Activated CD8-positive, alpha-beta memory T cell treated with anti-CD3 and anti-CD28 coated beads, Interleukin-2, amount 50 U/mL, for 24 hours (primary cell): ENCODE measurements around the gene NGEF.
A peak's percentile ranks its signal among the peaks of the same experiment; 100 is the strongest.
"Not testable (repeated sequence)": the region's sequence is repeated elsewhere in the genome, so short reads cannot be mapped to it uniquely, and the experiment has no call there.

ENCODE experiments used
- DNase-seq: peaks from one replicate; pipeline ENCODE4 v3.0.0-alpha.2; 2020; ENCODE audit errors: extremely low read depth

Gene NGEF

GRCh38 chr2:232927793-232928550 is 85.1 kb downstream of the NGEF start:
- DNase-seq, result no peak

GRCh38 chr2:232927032-232927792 is 85.8 kb downstream of the NGEF start:
- DNase-seq, result no peak

- no peak for DNase-seq
Measured at GRCh38 chr2:232926431-232926939, 86.6 kb downstream of the NGEF start.

- DNase-seq, result no peak
Measured at GRCh38 chr2:232925821-232926156, 87.3 kb downstream of the NGEF start.

- no peak for DNase-seq
Measured at GRCh38 chr2:232925153-232925820, 87.8 kb downstream of the NGEF start.

GRCh38 chr2:232924433-232924832 is 88.6 kb downstream of the NGEF start:
- no peak for DNase-seq

GRCh38 chr2:232920760-232921159 is 92.3 kb downstream of the NGEF start:
- no peak for DNase-seq

GRCh38 chr2:232920055-232920454 is 93.0 kb downstream of the NGEF start:
- DNase-seq, result no peak

- no peak for DNase-seq
Measured at GRCh38 chr2:232919141-232919540, 93.9 kb downstream of the NGEF start.

- DNase-seq, result no peak
Measured at GRCh38 chr2:232913903-232914302, 99.2 kb downstream of the NGEF start.

GRCh38 chr2:232911712-232912277 is 101.3 kb downstream of the NGEF start:
- no peak for DNase-seq

- no peak for DNase-seq
Measured at GRCh38 chr2:232910376-232910775, 102.7 kb downstream of the NGEF start.

- DNase-seq, result no peak
Measured at GRCh38 chr2:232908695-232909094, 104.4 kb downstream of the NGEF start.

GRCh38 chr2:232907718-232908085 is 105.4 kb downstream of the NGEF start:
- not testable (repeated sequence) for DNase-seq

- not testable (repeated sequence) for DNase-seq
Measured at GRCh38 chr2:232906867-232907717, 106.0 kb downstream of the NGEF start.

- DNase-seq, result no peak
Measured at GRCh38 chr2:232903989-232904388, 109.1 kb downstream of the NGEF start.

- peak; percentile 4 for DNase-seq
Measured at GRCh38 chr2:232901736-232902578, 111.1 kb downstream of the NGEF start.

- DNase-seq, result no peak
Measured at GRCh38 chr2:232900811-232901735, 112.0 kb downstream of the NGEF start.
